HepG2 (cell line): ENCODE data around the gene CHN2. TPM values are rescaled to one million over a fixed set of nuclear protein-coding genes. Genes with fewer than 3 reads are reported as not detected.

Source experiments
- ATAC-seq: fragments of 200-7000 bp; cut with Tn5 transposase; 3 replicates; pipeline ENCODE4 v1.9.1; 2020; ENCODE audit warnings: mild to moderate bottlenecking, moderate library complexity
- BruUV-seq: library from RNA; stranded (reverse); fragments of 400-500 nt; replicated peaks from 2 replicates; lab custom pipeline; 2021; lab: Mats Ljungman, UMichigan
- CTCF ChIA-PET: fragments of 300-600 bp; formaldehyde crosslinking; extraction: SDS; loops from one replicate; lab custom pipeline; 2021; ENCODE audit warnings: low total read pairs, inconsistent platforms, low intra/inter-chr PET ratio; lab: Yijun Ruan, JAX
- POLR2A ChIA-PET: fragments of 350-600 bp; sonication (Branson Sonifier 250); formaldehyde crosslinking; loops from one replicate; lab custom pipeline; 2020; ENCODE audit warnings: antibody characterized with exemption, inconsistent platforms; lab: Yijun Ruan, JAX
- DNase-seq: peaks from one replicate; pipeline ENCODE4 v3.0.0-alpha.2; 2015; ENCODE audit warnings: low spot score
- FAIRE-seq: peaks from 3 replicates; lab custom pipeline; 2011; peaks lifted over from hg19 to GRCh38; lab: Jason Lieb, UNC
- H2AFZ ChIP-seq: one replicate; pipeline ENCODE4 v1.6.1; 2011; ENCODE audit warnings: low read length, inconsistent platforms
- H3K27ac ChIP-seq: fragments of 300-600 bp; 3 replicates; pipeline ENCODE4 v1.8.0; 2011; ENCODE audit warnings: mixed run types, mild to moderate bottlenecking, mixed read lengths, low read length, inconsistent platforms; ENCODE audit not compliant: insufficient read depth; ENCODE audit errors: extremely low read length
- H3K27me3 ChIP-seq, 2 experiments: fragments of 200-600 bp in 1 of 2; 2 replicates in 1 of 2; 3 replicates in 1 of 2; pipeline versions ENCODE4 v1.6.0 to v1.8.0; 2011; ENCODE audit warnings: low read length in 2 of 2, mild to moderate bottlenecking in 2 of 2, moderate library complexity in 2 of 2, inconsistent platforms in 1 of 2; ENCODE audit not compliant: insufficient read depth in 2 of 2, control insufficient read depth in 1 of 2
- H3K36me3 ChIP-seq, 2 experiments: fragments of 200-600 bp in 1 of 2; replicated peaks in 1 of 2; 2 replicates in 1 of 2; 3 replicates in 1 of 2; pipeline versions ENCODE4 v1.5.1 to v1.8.0; 2011; ENCODE audit warnings: low read length in 2 of 2, inconsistent platforms in 1 of 2; ENCODE audit not compliant: insufficient read depth in 2 of 2, control insufficient read depth in 1 of 2
- H3K4me1 ChIP-seq: 2 replicates; pipeline ENCODE4 v1.5.1; 2012; ENCODE audit warnings: low read length, inconsistent platforms; ENCODE audit not compliant: insufficient read depth
- H3K4me2 ChIP-seq: 2 replicates; pipeline ENCODE4 v1.6.0; 2011; ENCODE audit warnings: low read depth, low read length, inconsistent platforms
- H3K4me3 ChIP-seq, 3 experiments: fragments of 200-600 bp in 1 of 3; sonication (generic), shearing (Covaris generic) in 1 of 3; replicated peaks in 1 of 3; 2 replicates each; pipeline ENCODE4 v1.5.1; 2011 to 2016; ENCODE audit warnings: low read length in 3 of 3, inconsistent platforms in 2 of 3, low read depth in 2 of 3, mild to moderate bottlenecking in 2 of 3, control low read depth in 1 of 3, mixed read lengths in 1 of 3; ENCODE audit not compliant: insufficient read depth in 1 of 3
- H3K79me2 ChIP-seq: one replicate; pipeline ENCODE4 v1.6.1; 2011; ENCODE audit warnings: low read length, inconsistent platforms; ENCODE audit not compliant: insufficient read depth
- H3K9ac ChIP-seq: 2 replicates; pipeline ENCODE4 v1.6.0; 2011; ENCODE audit warnings: mild to moderate bottlenecking, low read depth, low read length, inconsistent platforms; ENCODE audit not compliant: insufficient read depth
- H3K9me3 ChIP-seq: 2 replicates; pipeline ENCODE4 v1.5.1; 2012; ENCODE audit warnings: mild to moderate bottlenecking, low read length
- H4K20me1 ChIP-seq: 2 replicates; pipeline ENCODE4 v1.6.0; 2011; ENCODE audit warnings: inconsistent platforms, mild to moderate bottlenecking, low read length, moderate library complexity; ENCODE audit not compliant: insufficient read depth
- ADNP ChIP-seq: sonication (generic); formaldehyde crosslinking; IDR thresholded peaks from 2 replicates; pipeline ENCODE4 v1.4.0; 2020; ENCODE audit warnings: missing genetic modification reagents
- ARHGAP35 ChIP-seq: sonication (generic); formaldehyde crosslinking; IDR thresholded peaks from 2 replicates; pipeline ENCODE4 v1.9.0; 2022; ENCODE audit warnings: mild to moderate bottlenecking, inconsistent platforms, moderate library complexity, missing genetic modification reagents, borderline replicate concordance
- NFKBIZ ChIP-seq: IDR thresholded peaks from 2 replicates; pipeline ENCODE4 v1.6.1; 2018; ENCODE audit warnings: missing genetic modification reagents, missing compliant biosample characterization
- NR2C2 ChIP-seq: sonication (generic); formaldehyde crosslinking; IDR thresholded peaks from 2 replicates; pipeline ENCODE4 v1.4.0; 2020; ENCODE audit warnings: missing genetic modification reagents, mild to moderate bottlenecking, moderate library complexity, borderline replicate concordance
- ZBTB1 ChIP-seq: sonication (generic); formaldehyde crosslinking; IDR thresholded peaks from 2 replicates; pipeline ENCODE4 v1.4.0; 2020; ENCODE audit warnings: missing genetic modification reagents, borderline replicate concordance
- ZFP62 ChIP-seq: sonication (generic); formaldehyde crosslinking; IDR thresholded peaks from 2 replicates; pipeline ENCODE4 v1.4.0; 2020; ENCODE audit warnings: missing genetic modification reagents
- ZKSCAN5 ChIP-seq: sonication (generic); formaldehyde crosslinking; IDR thresholded peaks from 2 replicates; pipeline ENCODE4 v1.5.1; 2020; ENCODE audit warnings: mild to moderate bottlenecking, missing genetic modification reagents
- ZNF263 ChIP-seq: sonication (generic); formaldehyde crosslinking; IDR thresholded peaks from 2 replicates; pipeline ENCODE4 v1.4.0; 2020; ENCODE audit warnings: missing genetic modification reagents
- ZNF883 ChIP-seq: sonication (generic); formaldehyde crosslinking; IDR thresholded peaks from 2 replicates; pipeline ENCODE4 v1.5.1; 2020; ENCODE audit warnings: mild to moderate bottlenecking, missing genetic modification reagents; ENCODE audit errors: not compliant biosample characterization
- WGBS: methylation state at CpG from one replicate; pipeline ENCODE4 v1.1.6; 2017; ENCODE audit warnings: low lambda C conversion rate; 5-methylcytosine and 5-hydroxymethylcytosine counted together
- in situ Hi-C: cut with HindIII; loops from 2 replicates; pipeline ENCODE4 v1.10.0; 2017; ENCODE audit warnings: low pct_unique_long_range_greater_than_20kb; ENCODE audit not compliant: extremely low pct_ligation_motif_present
- intact Hi-C: fragments of 100-400 bp; cut with micrococcal nuclease; formaldehyde crosslinking; loops from one replicate; pipeline ENCODE4 v1.10.0; 2022; ENCODE audit not compliant: unreplicated experiment
- polyA plus RNA-seq, 8 experiments: library from polyadenylated mRNA; depleted of rRNA in 3 of 8; stranded (reverse) in 7 of 8; unstranded in 1 of 8; fragments of >200 nt; fragmentation: Illumina TruSeq in 4 of 8; extraction: Trizol in 4 of 8; gene quantifications; 2 replicates each; pipeline versions ENCODE4 v1.2.1 to v1.2.3, GENCODE V29; 2011 to 2016; ENCODE audit warnings: low read depth in 4 of 8, missing spikeins in 1 of 8, mixed read lengths in 1 of 8; ENCODE audit not compliant: insufficient read depth in 1 of 8
- total RNA-seq, 5 experiments: library from RNA; depleted of rRNA; stranded (reverse); fragments of >200 nt; fragmentation: Illumina TruSeq; extraction: Trizol; gene quantifications; 2 replicates each; pipeline ENCODE4 v1.2.3, GENCODE V29; 2016; ENCODE audit warnings: low read depth in 1 of 5
- TF ChIP-seq, protein P1 (sequence below): sonication (generic); formaldehyde crosslinking; IDR thresholded peaks from 2 replicates; pipeline ENCODE4 v1.4.0; 2020; ENCODE audit warnings: missing genetic modification reagents
- TF ChIP-seq, protein P2 (sequence below): IDR thresholded peaks from 2 replicates; pipeline ENCODE4 v1.6.1; 2012; ENCODE audit warnings: low read length, improper control_type of control experiment
- TF ChIP-seq, protein P3 (sequence below): sonication (generic); formaldehyde crosslinking; IDR thresholded peaks from 2 replicates; pipeline ENCODE4 v1.4.0; 2020; ENCODE audit warnings: missing genetic modification reagents
- TF ChIP-seq, protein P4 (sequence below): sonication (generic); formaldehyde crosslinking; IDR thresholded peaks from 2 replicates; pipeline ENCODE4 v1.5.0; 2020; ENCODE audit warnings: missing genetic modification reagents

CHN2 gene
- total and polyA plus RNA-seq, 2 of the 13 experiments (the other 11 are each of a cell fraction or from before 2014, with no cell fraction given), result 23.5 to 30.5 TPM

DNA sequence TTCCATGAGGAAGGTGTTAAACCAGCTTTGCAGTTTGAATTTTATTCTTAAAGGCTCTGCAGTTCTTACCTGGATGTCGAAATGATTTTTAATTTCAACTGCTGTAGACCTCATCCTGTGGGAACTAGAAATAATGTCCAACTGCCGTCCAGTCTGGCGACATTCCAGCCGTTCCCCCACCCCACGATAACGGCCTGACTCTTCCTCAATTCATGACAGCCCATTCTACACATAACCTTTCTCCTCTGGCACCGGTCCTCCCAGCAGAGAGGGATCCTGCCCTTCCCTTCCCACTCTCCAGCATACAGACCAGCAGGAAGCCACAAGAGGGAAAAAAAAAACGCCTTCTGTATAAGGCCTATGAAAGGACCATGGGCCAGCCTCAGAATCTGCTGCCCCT, 317.3 kb downstream of the CHN2 start:
- CTCF ChIA-PET, result no interaction called here
- FAIRE-seq, result no peak
- TF ChIP-seq, protein P1, sequence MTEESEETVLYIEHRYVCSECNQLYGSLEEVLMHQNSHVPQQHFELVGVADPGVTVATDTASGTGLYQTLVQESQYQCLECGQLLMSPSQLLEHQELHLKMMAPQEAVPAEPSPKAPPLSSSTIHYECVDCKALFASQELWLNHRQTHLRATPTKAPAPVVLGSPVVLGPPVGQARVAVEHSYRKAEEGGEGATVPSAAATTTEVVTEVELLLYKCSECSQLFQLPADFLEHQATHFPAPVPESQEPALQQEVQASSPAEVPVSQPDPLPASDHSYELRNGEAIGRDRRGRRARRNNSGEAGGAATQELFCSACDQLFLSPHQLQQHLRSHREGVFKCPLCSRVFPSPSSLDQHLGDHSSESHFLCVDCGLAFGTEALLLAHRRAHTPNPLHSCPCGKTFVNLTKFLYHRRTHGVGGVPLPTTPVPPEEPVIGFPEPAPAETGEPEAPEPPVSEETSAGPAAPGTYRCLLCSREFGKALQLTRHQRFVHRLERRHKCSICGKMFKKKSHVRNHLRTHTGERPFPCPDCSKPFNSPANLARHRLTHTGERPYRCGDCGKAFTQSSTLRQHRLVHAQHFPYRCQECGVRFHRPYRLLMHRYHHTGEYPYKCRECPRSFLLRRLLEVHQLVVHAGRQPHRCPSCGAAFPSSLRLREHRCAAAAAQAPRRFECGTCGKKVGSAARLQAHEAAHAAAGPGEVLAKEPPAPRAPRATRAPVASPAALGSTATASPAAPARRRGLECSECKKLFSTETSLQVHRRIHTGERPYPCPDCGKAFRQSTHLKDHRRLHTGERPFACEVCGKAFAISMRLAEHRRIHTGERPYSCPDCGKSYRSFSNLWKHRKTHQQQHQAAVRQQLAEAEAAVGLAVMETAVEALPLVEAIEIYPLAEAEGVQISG (CRISPR knock-in tag), result no peak
- TF ChIP-seq NR2C2 (CRISPR knock-in tag), result no peak
- TF ChIP-seq ZKSCAN5 (CRISPR knock-in tag), result no peak
- no peak for TF ChIP-seq NFKBIZ (CRISPR knock-in tag)
- TF ChIP-seq ZFP62 (CRISPR knock-in tag), result no peak
- no peak for TF ChIP-seq ZNF883 (CRISPR knock-in tag)
- TF ChIP-seq ZNF263 (CRISPR knock-in tag), result no peak
- TF ChIP-seq ARHGAP35 (CRISPR knock-in tag), result no peak
- TF ChIP-seq ZBTB1 (CRISPR knock-in tag), result no peak
- no peak for TF ChIP-seq ADNP
- TF ChIP-seq, protein P2, sequence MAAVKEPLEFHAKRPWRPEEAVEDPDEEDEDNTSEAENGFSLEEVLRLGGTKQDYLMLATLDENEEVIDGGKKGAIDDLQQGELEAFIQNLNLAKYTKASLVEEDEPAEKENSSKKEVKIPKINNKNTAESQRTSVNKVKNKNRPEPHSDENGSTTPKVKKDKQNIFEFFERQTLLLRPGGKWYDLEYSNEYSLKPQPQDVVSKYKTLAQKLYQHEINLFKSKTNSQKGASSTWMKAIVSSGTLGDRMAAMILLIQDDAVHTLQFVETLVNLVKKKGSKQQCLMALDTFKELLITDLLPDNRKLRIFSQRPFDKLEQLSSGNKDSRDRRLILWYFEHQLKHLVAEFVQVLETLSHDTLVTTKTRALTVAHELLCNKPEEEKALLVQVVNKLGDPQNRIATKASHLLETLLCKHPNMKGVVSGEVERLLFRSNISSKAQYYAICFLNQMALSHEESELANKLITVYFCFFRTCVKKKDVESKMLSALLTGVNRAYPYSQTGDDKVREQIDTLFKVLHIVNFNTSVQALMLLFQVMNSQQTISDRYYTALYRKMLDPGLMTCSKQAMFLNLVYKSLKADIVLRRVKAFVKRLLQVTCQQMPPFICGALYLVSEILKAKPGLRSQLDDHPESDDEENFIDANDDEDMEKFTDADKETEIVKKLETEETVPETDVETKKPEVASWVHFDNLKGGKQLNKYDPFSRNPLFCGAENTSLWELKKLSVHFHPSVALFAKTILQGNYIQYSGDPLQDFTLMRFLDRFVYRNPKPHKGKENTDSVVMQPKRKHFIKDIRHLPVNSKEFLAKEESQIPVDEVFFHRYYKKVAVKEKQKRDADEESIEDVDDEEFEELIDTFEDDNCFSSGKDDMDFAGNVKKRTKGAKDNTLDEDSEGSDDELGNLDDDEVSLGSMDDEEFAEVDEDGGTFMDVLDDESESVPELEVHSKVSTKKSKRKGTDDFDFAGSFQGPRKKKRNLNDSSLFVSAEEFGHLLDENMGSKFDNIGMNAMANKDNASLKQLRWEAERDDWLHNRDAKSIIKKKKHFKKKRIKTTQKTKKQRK, result no peak
- TF ChIP-seq, protein P3, sequence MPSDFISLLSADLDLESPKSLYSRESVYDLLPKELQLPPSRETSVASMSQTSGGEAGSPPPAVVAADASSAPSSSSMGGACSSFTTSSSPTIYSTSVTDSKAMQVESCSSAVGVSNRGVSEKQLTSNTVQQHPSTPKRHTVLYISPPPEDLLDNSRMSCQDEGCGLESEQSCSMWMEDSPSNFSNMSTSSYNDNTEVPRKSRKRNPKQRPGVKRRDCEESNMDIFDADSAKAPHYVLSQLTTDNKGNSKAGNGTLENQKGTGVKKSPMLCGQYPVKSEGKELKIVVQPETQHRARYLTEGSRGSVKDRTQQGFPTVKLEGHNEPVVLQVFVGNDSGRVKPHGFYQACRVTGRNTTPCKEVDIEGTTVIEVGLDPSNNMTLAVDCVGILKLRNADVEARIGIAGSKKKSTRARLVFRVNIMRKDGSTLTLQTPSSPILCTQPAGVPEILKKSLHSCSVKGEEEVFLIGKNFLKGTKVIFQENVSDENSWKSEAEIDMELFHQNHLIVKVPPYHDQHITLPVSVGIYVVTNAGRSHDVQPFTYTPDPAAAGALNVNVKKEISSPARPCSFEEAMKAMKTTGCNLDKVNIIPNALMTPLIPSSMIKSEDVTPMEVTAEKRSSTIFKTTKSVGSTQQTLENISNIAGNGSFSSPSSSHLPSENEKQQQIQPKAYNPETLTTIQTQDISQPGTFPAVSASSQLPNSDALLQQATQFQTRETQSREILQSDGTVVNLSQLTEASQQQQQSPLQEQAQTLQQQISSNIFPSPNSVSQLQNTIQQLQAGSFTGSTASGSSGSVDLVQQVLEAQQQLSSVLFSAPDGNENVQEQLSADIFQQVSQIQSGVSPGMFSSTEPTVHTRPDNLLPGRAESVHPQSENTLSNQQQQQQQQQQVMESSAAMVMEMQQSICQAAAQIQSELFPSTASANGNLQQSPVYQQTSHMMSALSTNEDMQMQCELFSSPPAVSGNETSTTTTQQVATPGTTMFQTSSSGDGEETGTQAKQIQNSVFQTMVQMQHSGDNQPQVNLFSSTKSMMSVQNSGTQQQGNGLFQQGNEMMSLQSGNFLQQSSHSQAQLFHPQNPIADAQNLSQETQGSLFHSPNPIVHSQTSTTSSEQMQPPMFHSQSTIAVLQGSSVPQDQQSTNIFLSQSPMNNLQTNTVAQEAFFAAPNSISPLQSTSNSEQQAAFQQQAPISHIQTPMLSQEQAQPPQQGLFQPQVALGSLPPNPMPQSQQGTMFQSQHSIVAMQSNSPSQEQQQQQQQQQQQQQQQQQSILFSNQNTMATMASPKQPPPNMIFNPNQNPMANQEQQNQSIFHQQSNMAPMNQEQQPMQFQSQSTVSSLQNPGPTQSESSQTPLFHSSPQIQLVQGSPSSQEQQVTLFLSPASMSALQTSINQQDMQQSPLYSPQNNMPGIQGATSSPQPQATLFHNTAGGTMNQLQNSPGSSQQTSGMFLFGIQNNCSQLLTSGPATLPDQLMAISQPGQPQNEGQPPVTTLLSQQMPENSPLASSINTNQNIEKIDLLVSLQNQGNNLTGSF, result no peak
- TF ChIP-seq, protein P4, sequence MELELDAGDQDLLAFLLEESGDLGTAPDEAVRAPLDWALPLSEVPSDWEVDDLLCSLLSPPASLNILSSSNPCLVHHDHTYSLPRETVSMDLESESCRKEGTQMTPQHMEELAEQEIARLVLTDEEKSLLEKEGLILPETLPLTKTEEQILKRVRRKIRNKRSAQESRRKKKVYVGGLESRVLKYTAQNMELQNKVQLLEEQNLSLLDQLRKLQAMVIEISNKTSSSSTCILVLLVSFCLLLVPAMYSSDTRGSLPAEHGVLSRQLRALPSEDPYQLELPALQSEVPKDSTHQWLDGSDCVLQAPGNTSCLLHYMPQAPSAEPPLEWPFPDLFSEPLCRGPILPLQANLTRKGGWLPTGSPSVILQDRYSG, result no peak

More for the DNA sequence above, 317.3 kb downstream of the CHN2 start:
- WGBS, result 86% methylated on average over 8 of the region's 8 CpGs
- Histone ChIP-seq H3K9me3 (no peaks in the 10 kb centered on the region), H3K4me3 (no peak overlapping the region), H3K4me1 (no peaks in the 10 kb centered on the region), H3K36me3 (peaks cover 16 to 68% of the 10 kb centered on the region in 2 experiments), H3K4me2 (no peak overlapping the region), H2AFZ (no peak overlapping the region), H3K79me2 (no peaks in the 10 kb centered on the region), H4K20me1 (no peaks in the 10 kb centered on the region), H3K9ac (no peak overlapping the region), H3K27ac (no peak overlapping the region), H3K27me3 (no peaks in the 10 kb centered on the region)
- in situ Hi-C loops (no loop called here), intact Hi-C loops (no loop called here)
- POLR2A ChIA-PET, result no interaction called here
- DNase-seq, result no peak
- BruUV-seq, result no TSS peak
- ATAC-seq, result no peak
